HL-60 (cell line): ENCODE measurements around the gene KLHL22.

ENCODE experiments used
- GABPA ChIP-seq: IDR thresholded peaks from 2 replicates; pipeline ENCODE4 v1.6.1; 2012; ENCODE audit warnings: low read depth
- POLR2AphosphoS5 ChIP-seq: IDR thresholded peaks from 2 replicates; pipeline ENCODE4 v1.6.1; 2012; ENCODE audit warnings: low read depth
- REST ChIP-seq: IDR thresholded peaks from 2 replicates; pipeline ENCODE4 v1.6.1; 2012; ENCODE audit warnings: low read depth; ENCODE audit not compliant: insufficient replicate concordance
- TF ChIP-seq, protein P1 (sequence below): IDR thresholded peaks from one replicate; pipeline ENCODE4 v1.5.1; 2011; ENCODE audit warnings: low read length, control low read depth, inconsistent platforms; ENCODE audit not compliant: insufficient read depth

- TF ChIP-seq, protein P1, sequence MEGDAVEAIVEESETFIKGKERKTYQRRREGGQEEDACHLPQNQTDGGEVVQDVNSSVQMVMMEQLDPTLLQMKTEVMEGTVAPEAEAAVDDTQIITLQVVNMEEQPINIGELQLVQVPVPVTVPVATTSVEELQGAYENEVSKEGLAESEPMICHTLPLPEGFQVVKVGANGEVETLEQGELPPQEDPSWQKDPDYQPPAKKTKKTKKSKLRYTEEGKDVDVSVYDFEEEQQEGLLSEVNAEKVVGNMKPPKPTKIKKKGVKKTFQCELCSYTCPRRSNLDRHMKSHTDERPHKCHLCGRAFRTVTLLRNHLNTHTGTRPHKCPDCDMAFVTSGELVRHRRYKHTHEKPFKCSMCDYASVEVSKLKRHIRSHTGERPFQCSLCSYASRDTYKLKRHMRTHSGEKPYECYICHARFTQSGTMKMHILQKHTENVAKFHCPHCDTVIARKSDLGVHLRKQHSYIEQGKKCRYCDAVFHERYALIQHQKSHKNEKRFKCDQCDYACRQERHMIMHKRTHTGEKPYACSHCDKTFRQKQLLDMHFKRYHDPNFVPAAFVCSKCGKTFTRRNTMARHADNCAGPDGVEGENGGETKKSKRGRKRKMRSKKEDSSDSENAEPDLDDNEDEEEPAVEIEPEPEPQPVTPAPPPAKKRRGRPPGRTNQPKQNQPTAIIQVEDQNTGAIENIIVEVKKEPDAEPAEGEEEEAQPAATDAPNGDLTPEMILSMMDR = no peak
- TF ChIP-seq POLR2AphosphoS5 = no peak
- TF ChIP-seq GABPA = no peak
- no peak for TF ChIP-seq REST
These were observed 8.2 kb upstream of the KLHL22 start for GRCh38 chr22:20503816-20504215.
